ENCODE measurements around the gene CAPRIN2. TPM values are rescaled to one million over a fixed set of nuclear protein-coding genes. Genes with fewer than 3 reads are reported as not detected.
A peak's percentile ranks its signal among the peaks of the same experiment; 100 is the strongest.

Gene CAPRIN2
- polyA plus RNA-seq, 2 of the 4 experiments (the other 2 are of a cell fraction): 24.2 to 26.2 TPM

DNA sequence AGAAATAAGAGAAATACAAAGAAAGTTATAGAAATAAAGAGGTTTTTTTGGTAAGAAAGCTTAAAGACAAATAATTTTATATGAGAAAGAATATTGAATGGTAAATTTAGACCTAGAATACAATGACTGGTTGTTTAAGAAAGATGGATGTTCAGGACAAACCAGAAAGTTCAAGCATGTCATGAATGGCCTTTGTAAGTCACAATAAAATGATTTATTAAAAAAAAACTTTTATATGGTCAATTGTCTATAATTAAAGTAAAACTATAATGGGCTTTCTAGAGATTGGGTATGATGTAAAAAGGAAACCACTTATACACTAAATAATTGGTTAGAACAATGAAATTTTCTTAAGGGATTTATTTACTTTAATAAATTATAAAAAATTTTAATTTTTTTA, 19.8 kb upstream of the CAPRIN2 start:
- Histone ChIP-seq H3K27ac (no peak overlapping the region), H3K4me1 (no peaks in the 10 kb centered on the region), H3K9me3 (peaks cover 15% of the 10 kb centered on the region; the same call in 2 of the 3 replicates), H3K4me3 (no peak overlapping the region), H3K4me2 (no peak overlapping the region)
- no peak for ATAC-seq
- TF ChIP-seq HOXB13 (CRISPR knock-in tag; IDR thresholded peaks at IDR 0.05; ENCODE audit: low read depth) (no peak), MAFK (IDR thresholded peaks at IDR 0.05; ENCODE audit: partially characterized antibody) (no peak), CBX2 (IDR thresholded peaks at IDR 0.05; ENCODE audit: borderline replicate concordance, low read depth) (no peak), SMC3 (IDR thresholded peaks at IDR 0.05) (no peak), TP53 (CRISPR knock-in tag; IDR thresholded peaks at IDR 0.05) (no peak), ZFP36 (IDR thresholded peaks at IDR 0.05; ENCODE audit: borderline replicate concordance, partially characterized antibody) (peak; percentile 91), HOXA7 (CRISPR knock-in tag; IDR thresholded peaks at IDR 0.05) (no peak)
- FAIRE-seq: no peak
- DNase-seq (ENCODE audit: low read depth in 1 of 2, low spot score in 1 of 2): no peak
- CTCF ChIA-PET: interaction anchor here (1.4 to 1.9 kb wide), 2 partner anchors 8 to 22 kb away, joined by 3 to 5 read pairs; no protein-coding TSS in a partner anchor
- POLR2A ChIA-PET: no interaction called here

DNA sequence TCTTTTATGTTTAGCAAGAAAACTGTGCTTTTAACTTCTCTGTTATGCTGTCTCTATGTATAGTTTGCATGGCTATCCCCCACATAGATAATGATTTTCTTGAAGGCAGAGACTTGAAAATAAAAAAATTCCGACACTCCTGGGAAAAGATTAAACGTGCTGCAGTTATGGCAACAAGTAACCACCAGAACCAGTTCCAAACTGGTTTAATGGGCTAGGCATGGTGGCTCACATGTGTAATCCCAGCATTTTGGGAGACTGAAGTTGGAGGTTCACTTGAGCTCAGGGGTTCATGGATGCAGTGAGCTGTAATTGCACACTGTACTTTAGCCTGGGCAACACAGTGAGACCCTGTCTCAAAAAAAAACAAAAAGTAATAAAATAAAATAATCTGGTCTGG, 15.1 kb upstream of the CAPRIN2 start:
- no peak for ATAC-seq
- no peak for DNase-seq (ENCODE audit: low read depth in 1 of 2, low spot score in 1 of 2)
- POLR2A ChIA-PET: interaction anchor here (0.9 kb wide), 1 partner anchor 15 kb away, joined by 3 read pairs; the partner anchor contains the start of gene CAPRIN2
- CTCF ChIA-PET: interaction anchor here (0.7 to 1.0 kb wide), 2 partner anchors 13 to 699 kb away, joined by 3 to 4 read pairs; no protein-coding TSS in a partner anchor
- Histone ChIP-seq H3K4me1 (no peaks in the 10 kb centered on the region), H3K9me3 (peaks cover 8% of the 10 kb centered on the region; the same call in 2 of the 3 replicates), H3K4me2 (no peak overlapping the region), H3K27ac (no peak overlapping the region), H3K4me3 (no peak overlapping the region)
- TF ChIP-seq, protein P1, sequence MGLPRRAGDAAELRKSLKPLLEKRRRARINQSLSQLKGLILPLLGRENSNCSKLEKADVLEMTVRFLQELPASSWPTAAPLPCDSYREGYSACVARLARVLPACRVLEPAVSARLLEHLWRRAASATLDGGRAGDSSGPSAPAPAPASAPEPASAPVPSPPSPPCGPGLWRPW (IDR thresholded peaks at IDR 0.05): no peak
- TF ChIP-seq MAZ (IDR thresholded peaks at IDR 0.05; ENCODE audit: borderline replicate concordance, low read depth, low read length) (no peak), MYC (IDR thresholded peaks at IDR 0.05; ENCODE audit: borderline replicate concordance, low read length) (no peak), TP53 (CRISPR knock-in tag; IDR thresholded peaks at IDR 0.05) (no peak), NR3C1 (IDR thresholded peaks at IDR 0.05) (no peak), ZNF302 (CRISPR knock-in tag; IDR thresholded peaks at IDR 0.05) (no peak), RAD21 (conservative IDR thresholded peaks at IDR 0.05 in 1 of 2, IDR thresholded peaks at IDR 0.05 in 1 of 2) (no peak), CHD4 (IDR thresholded peaks at IDR 0.05; ENCODE audit: borderline replicate concordance) (no peak), PHF8 (IDR thresholded peaks at IDR 0.05; ENCODE audit: borderline replicate concordance, low read depth) (no peak), EHMT2 (IDR thresholded peaks at IDR 0.05; ENCODE audit: low read depth) (no peak), JUNB (IDR thresholded peaks at IDR 0.05) (no peak), HOXB13 (CRISPR knock-in tag; IDR thresholded peaks at IDR 0.05; ENCODE audit: low read depth) (no peak), RCOR1 (IDR thresholded peaks at IDR 0.05; ENCODE audit: low read depth, low read length) (no peak)
- TF ChIP-seq, protein P2, sequence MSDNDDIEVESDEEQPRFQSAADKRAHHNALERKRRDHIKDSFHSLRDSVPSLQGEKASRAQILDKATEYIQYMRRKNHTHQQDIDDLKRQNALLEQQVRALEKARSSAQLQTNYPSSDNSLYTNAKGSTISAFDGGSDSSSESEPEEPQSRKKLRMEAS (IDR thresholded peaks at IDR 0.05): no peak
- TF ChIP-seq, protein P3, sequence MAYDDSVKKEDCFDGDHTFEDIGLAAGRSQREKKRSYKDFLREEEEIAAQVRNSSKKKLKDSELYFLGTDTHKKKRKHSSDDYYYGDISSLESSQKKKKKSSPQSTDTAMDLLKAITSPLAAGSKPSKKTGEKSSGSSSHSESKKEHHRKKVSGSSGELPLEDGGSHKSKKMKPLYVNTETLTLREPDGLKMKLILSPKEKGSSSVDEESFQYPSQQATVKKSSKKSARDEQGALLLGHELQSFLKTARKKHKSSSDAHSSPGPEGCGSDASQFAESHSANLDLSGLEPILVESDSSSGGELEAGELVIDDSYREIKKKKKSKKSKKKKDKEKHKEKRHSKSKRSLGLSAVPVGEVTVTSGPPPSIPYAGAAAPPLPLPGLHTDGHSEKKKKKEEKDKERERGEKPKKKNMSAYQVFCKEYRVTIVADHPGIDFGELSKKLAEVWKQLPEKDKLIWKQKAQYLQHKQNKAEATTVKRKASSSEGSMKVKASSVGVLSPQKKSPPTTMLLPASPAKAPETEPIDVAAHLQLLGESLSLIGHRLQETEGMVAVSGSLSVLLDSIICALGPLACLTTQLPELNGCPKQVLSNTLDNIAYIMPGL (CRISPR knock-in tag; IDR thresholded peaks at IDR 0.05; ENCODE audit: borderline replicate concordance): no peak
- TF ChIP-seq, protein P4, sequence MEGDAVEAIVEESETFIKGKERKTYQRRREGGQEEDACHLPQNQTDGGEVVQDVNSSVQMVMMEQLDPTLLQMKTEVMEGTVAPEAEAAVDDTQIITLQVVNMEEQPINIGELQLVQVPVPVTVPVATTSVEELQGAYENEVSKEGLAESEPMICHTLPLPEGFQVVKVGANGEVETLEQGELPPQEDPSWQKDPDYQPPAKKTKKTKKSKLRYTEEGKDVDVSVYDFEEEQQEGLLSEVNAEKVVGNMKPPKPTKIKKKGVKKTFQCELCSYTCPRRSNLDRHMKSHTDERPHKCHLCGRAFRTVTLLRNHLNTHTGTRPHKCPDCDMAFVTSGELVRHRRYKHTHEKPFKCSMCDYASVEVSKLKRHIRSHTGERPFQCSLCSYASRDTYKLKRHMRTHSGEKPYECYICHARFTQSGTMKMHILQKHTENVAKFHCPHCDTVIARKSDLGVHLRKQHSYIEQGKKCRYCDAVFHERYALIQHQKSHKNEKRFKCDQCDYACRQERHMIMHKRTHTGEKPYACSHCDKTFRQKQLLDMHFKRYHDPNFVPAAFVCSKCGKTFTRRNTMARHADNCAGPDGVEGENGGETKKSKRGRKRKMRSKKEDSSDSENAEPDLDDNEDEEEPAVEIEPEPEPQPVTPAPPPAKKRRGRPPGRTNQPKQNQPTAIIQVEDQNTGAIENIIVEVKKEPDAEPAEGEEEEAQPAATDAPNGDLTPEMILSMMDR (IDR thresholded peaks at IDR 0.05): no peak
- WGBS (ENCODE audit: missing lambda C conversion rate): 57% methylated on average over 2 of the region's 2 CpGs
- FAIRE-seq: no peak

Data from A549 (cell line).